ENCODE data around the gene CDH22.

DNA sequence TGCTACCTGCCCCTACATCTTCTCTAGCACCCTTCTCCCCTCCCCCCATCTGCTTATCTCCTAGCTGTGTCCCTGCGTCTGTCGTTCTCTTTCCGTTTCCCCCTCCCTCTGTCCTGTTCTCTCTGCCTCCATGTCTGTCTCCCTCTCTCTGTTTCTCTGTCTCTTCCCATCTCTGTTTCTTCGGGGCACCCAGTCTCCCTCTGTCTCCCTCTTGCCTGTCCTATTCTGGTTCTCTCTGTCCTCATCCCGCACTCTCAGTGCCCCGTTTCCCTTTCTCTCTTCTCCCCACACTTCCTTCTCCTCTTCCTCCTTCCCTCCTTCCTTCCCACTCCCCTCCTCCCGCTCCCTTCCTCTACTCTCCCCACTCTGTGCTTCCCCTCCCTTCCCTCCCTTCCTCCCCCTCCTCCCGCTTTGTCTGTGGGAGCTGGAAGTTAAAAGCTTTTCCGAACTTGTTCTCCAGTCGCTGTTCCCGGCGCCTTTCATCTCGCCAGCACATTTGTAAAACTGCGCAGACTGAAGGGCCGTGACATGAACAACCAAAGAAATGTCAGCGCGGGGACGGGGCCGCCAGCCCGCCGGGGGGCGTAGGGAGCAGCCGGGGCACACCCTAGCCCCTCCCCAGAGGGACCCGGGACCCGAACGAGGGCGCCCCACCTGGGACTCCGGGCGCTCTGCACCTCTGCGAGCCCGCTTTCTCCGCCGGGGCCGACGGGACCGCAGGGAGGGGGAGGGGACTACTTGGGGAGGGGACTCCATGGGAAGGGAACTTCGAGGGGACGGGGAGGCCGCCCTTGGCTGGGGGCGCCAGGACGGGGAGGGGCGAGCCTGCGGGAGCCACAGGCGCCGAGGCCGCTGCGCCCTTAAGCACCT is 4.0 kb upstream of the CDH22 start:
- TF ChIP-seq, protein P1, sequence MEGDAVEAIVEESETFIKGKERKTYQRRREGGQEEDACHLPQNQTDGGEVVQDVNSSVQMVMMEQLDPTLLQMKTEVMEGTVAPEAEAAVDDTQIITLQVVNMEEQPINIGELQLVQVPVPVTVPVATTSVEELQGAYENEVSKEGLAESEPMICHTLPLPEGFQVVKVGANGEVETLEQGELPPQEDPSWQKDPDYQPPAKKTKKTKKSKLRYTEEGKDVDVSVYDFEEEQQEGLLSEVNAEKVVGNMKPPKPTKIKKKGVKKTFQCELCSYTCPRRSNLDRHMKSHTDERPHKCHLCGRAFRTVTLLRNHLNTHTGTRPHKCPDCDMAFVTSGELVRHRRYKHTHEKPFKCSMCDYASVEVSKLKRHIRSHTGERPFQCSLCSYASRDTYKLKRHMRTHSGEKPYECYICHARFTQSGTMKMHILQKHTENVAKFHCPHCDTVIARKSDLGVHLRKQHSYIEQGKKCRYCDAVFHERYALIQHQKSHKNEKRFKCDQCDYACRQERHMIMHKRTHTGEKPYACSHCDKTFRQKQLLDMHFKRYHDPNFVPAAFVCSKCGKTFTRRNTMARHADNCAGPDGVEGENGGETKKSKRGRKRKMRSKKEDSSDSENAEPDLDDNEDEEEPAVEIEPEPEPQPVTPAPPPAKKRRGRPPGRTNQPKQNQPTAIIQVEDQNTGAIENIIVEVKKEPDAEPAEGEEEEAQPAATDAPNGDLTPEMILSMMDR (IDR thresholded peaks at IDR 0.05 in 4 of 5, conservative IDR thresholded peaks at IDR 0.05 in 1 of 5) = no peak
- no peak for TF ChIP-seq POLR2A (IDR thresholded peaks at IDR 0.05)
